Measurements from ENCODE around the gene ADAMTS16. TPM values are rescaled to one million over a fixed set of nuclear protein-coding genes. Genes with fewer than 3 reads are reported as not detected.

Gene ADAMTS16
- total RNA-seq, 1 experiment from 2014 or later = not detected

- TF ChIP-seq CTCF (IDR thresholded peaks at IDR 0.05; ENCODE audit: unreplicated experiment) = no peak
- H3K4me1 Mint-ChIP-seq (ENCODE audit: low read depth, unreplicated experiment) = no peaks in the 10 kb centered on the region
- BruUV-seq (replicated peaks) = no TSS peak
- no peak overlapping the region for H3K4me3 Mint-ChIP-seq (ENCODE audit: low read depth, unreplicated experiment)
- H3K9me3 Mint-ChIP-seq (ENCODE audit: low read depth, unreplicated experiment) = peaks cover 12% of the 10 kb centered on the region
- H3K27me3 Mint-ChIP-seq (ENCODE audit: unreplicated experiment) = no peaks in the 10 kb centered on the region
- DNase-seq = no peak
- CTCF ChIA-PET = no interaction called here
- no peak overlapping the region for H3K27ac Mint-ChIP-seq (ENCODE audit: unreplicated experiment)
- intact Hi-C loops (cut with micrococcal nuclease; ENCODE audit: unreplicated experiment) = no loop called here
- H3K36me3 Mint-ChIP-seq (ENCODE audit: insufficient read depth, unreplicated experiment) = no peaks in the 10 kb centered on the region
These were observed 19.4 kb downstream of the ADAMTS16 start for GRCh38 chr5:5159282-5160103.

GRCh38 chr5:5164163-5164562 is 24.0 kb downstream of the ADAMTS16 start:
- BruUV-seq (replicated peaks) = no TSS peak
- Mint-ChIP-seq H3K4me1 (ENCODE audit: low read depth, unreplicated experiment) (no peaks in the 10 kb centered on the region), H3K27ac (ENCODE audit: unreplicated experiment) (no peak overlapping the region), H3K9me3 (ENCODE audit: low read depth, unreplicated experiment) (peaks cover 14% of the 10 kb centered on the region), H3K4me3 (ENCODE audit: low read depth, unreplicated experiment) (no peak overlapping the region), H3K36me3 (ENCODE audit: insufficient read depth, unreplicated experiment) (no peaks in the 10 kb centered on the region), H3K27me3 (ENCODE audit: unreplicated experiment) (no peaks in the 10 kb centered on the region)
- intact Hi-C loops (cut with micrococcal nuclease; ENCODE audit: unreplicated experiment) = no loop called here
- DNase-seq = no peak
- TF ChIP-seq CTCF (IDR thresholded peaks at IDR 0.05; ENCODE audit: unreplicated experiment) = no peak
- CTCF ChIA-PET = no interaction called here

- no peak for DNase-seq
- no peak overlapping the region for H3K4me3 Mint-ChIP-seq (ENCODE audit: low read depth, unreplicated experiment)
- intact Hi-C loops (cut with micrococcal nuclease; ENCODE audit: unreplicated experiment) = no loop called here
- peaks cover 14% of the 10 kb centered on the region for H3K9me3 Mint-ChIP-seq (ENCODE audit: low read depth, unreplicated experiment)
- CTCF ChIA-PET = no interaction called here
- H3K27me3 Mint-ChIP-seq (ENCODE audit: unreplicated experiment) = no peaks in the 10 kb centered on the region
- H3K4me1 Mint-ChIP-seq (ENCODE audit: low read depth, unreplicated experiment) = no peaks in the 10 kb centered on the region
- BruUV-seq (replicated peaks) = no TSS peak
- no peak overlapping the region for H3K27ac Mint-ChIP-seq (ENCODE audit: unreplicated experiment)
- no peaks in the 10 kb centered on the region for H3K36me3 Mint-ChIP-seq (ENCODE audit: insufficient read depth, unreplicated experiment)
- no peak for TF ChIP-seq CTCF (IDR thresholded peaks at IDR 0.05; ENCODE audit: unreplicated experiment)
These were observed 25.4 kb downstream of the ADAMTS16 start for GRCh38 chr5:5165541-5166002.

- no TSS peak for BruUV-seq (replicated peaks)
- Mint-ChIP-seq H3K36me3 (ENCODE audit: insufficient read depth, unreplicated experiment) (no peaks in the 10 kb centered on the region), H3K27me3 (ENCODE audit: unreplicated experiment) (no peaks in the 10 kb centered on the region), H3K9me3 (ENCODE audit: low read depth, unreplicated experiment) (peaks cover 13% of the 10 kb centered on the region), H3K4me3 (ENCODE audit: low read depth, unreplicated experiment) (no peak overlapping the region), H3K27ac (ENCODE audit: unreplicated experiment) (no peak overlapping the region), H3K4me1 (ENCODE audit: low read depth, unreplicated experiment) (no peaks in the 10 kb centered on the region)
- CTCF ChIA-PET = no interaction called here
- no peak for TF ChIP-seq CTCF (IDR thresholded peaks at IDR 0.05; ENCODE audit: unreplicated experiment)
- no peak for DNase-seq
- intact Hi-C loops (cut with micrococcal nuclease; ENCODE audit: unreplicated experiment) = no loop called here
These were observed 29.3 kb downstream of the ADAMTS16 start for GRCh38 chr5:5169466-5169865.
